Placental pericyte (primary cell): ENCODE data around the gene HSPA14. TPM values are rescaled to one million over a fixed set of nuclear protein-coding genes. Genes with fewer than 3 reads are reported as not detected.

Experiments
- total RNA-seq: library from RNA; depleted of rRNA; stranded (reverse); fragments of >200 nt; gene quantifications from 2 replicates; pipeline ENCODE4 v1.2.3, GENCODE V29; 2012

The HSPA14 gene, protein sequence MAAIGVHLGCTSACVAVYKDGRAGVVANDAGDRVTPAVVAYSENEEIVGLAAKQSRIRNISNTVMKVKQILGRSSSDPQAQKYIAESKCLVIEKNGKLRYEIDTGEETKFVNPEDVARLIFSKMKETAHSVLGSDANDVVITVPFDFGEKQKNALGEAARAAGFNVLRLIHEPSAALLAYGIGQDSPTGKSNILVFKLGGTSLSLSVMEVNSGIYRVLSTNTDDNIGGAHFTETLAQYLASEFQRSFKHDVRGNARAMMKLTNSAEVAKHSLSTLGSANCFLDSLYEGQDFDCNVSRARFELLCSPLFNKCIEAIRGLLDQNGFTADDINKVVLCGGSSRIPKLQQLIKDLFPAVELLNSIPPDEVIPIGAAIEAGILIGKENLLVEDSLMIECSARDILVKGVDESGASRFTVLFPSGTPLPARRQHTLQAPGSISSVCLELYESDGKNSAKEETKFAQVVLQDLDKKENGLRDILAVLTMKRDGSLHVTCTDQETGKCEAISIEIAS
- 7.7 and 14.0 TPM in 2 replicates for total RNA-seq

DNA sequence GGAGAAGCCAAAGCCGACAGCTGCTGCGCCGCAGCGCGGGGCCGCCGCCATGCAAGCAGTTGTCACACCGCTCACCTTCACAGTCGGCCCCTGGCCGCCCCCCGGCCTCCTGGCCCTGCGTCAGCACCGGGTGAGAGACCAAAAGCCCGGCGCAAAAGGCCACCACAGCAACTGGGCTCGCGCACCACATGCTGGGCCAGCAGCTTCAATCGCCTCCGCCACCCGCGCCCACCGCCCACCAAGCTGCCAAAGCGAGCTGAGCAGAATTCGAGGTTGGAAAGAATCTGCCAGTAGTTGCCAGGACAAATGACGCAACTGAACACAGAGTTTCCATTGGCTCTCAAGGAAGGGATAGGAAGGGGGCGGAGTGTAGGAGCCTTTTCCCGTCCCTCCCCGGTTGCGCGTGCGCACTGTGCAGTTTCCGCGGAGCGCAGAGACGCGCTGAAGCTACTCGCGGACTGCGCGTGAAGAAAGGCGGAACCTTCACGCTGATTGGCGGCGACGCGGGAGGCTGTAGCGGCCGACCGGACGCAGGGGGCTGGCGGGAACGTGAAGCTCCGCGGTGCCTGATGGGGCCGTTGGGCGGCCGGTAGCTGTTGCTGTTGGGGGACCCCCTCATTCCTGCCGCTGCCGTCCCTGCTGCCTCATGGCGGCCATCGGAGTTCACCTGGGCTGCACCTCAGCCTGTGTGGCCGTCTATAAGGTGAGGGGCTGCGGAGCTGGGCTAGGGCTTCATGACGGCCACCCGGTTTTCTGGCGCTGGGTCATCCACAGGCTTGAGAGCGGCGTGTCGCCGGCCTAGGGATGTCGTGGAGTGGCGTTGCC, at the start of gene HSPA14, which contains the start of the genes CDNF and MSANTD7:
Gene HSPA14, plus strand, starts transcription at position 550 of the 825 bp plus-strand sequence. Its CDS starts 97 bp downstream, at position 647.
Gene CDNF, minus strand, starts transcription at position 281 of the 825 bp plus-strand sequence. Its CDS starts 91 bp downstream, at position 190.
Gene MSANTD7, plus strand, starts transcription at position 550 of the 825 bp plus-strand sequence. CDS start 3,979 bp downstream, outside the sequence.

DNA sequence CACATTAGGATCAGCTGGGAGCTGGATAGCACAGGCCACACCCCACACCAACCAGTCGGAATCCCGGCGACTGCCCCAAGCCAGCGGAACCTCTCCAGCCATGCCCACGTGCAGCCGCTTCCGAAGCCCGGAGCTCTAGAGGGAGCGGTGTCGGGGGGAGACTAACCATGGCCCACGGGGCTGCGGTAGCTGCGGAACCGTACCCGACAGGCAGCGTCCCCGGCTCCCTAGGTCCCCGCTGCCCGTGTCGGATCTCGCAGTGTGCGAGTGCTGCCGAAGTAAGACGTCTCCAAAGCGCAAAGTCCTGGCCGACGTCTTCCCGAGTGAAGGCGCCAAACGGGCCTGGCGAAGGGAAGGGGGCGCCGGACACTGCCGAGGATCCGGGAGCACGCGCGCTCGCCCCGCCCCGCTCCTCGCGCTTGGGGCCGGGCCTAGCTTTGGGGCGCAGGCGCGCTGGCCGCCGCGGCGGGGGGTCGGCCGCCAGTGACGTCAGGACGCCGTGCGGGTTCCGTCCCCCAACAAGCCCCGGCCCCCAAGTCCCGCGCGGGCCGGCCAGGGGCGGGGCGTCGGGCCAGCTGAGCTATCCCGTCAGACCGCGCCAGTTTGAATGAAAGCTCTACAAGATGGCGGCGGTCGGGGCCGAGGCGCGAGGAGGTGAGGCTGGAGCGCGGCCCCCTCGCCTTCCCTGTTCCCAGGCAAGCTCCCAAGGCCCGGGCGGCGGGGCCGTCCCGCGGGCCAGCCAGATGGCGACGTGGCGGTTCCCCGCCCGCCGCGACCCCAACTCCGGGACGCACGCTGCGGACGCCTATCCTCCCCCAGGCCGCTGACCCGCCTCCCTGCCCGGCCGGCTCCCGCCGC, 40.4 kb downstream of the HSPA14 start, which contains the start of gene SUV39H2:
Gene SUV39H2, plus strand, starts transcription at position 601 of the 858 bp plus-strand sequence. Its CDS starts 23 bp downstream, at position 624.

Other genes starting within 250 kb of the HSPA14 start
- gene FAM107B, start 63.4 kb upstream of the HSPA14 start, total RNA-seq: 7.7 and 53.1 TPM in 2 replicates
- gene CDNF, start 269 bp upstream of the HSPA14 start, total RNA-seq: 0.86 and 1.1 TPM in 2 replicates
- 14.2 and 26.6 TPM in 2 replicates for gene MSANTD7, start within 50 bp of the HSPA14 start, total RNA-seq
- gene SUV39H2, start 40.6 kb downstream of the HSPA14 start, total RNA-seq: 5.7 and 23.3 TPM in 2 replicates
- 11.4 and 16.3 TPM in 2 replicates for gene DCLRE1C, start 115.8 kb downstream of the HSPA14 start, total RNA-seq
- not detected in 2 replicates for gene MEIG1, start 121.1 kb downstream of the HSPA14 start, total RNA-seq
- not detected in 2 replicates for gene OLAH, start 205.6 kb downstream of the HSPA14 start, total RNA-seq